Skeletal muscle tissue (tissue), 4 donors: Measurements from ENCODE around the gene DEPDC1. TPM values are rescaled to one million over a fixed set of nuclear protein-coding genes. Genes with fewer than 3 reads are reported as not detected.
"Not testable (repeated sequence)": the region's sequence is repeated elsewhere in the genome, so short reads cannot be mapped to it uniquely, and the experiment has no call there.

Experiments
- H3K27ac ChIP-seq: one replicate; pipeline ENCODE4 v1.7.0; 2013; ENCODE audit warnings: mild to moderate bottlenecking, low read depth, low read length, inconsistent platforms
- H3K27me3 ChIP-seq, 3 donors: one replicate each; pipeline ENCODE4 v1.7.0; 2013; ENCODE audit warnings: low read length in 3 of 3; ENCODE audit not compliant: control insufficient read depth in 3 of 3, insufficient read depth in 3 of 3
- H3K36me3 ChIP-seq, 3 donors: one replicate each; pipeline ENCODE4 v1.7.0; 2013; ENCODE audit warnings: low read length in 3 of 3; ENCODE audit not compliant: control insufficient read depth in 3 of 3, insufficient read depth in 3 of 3
- H3K4me1 ChIP-seq, 3 donors: one replicate each; pipeline ENCODE4 v1.7.0; 2013; ENCODE audit warnings: low read length in 3 of 3, mild to moderate bottlenecking in 3 of 3; ENCODE audit not compliant: control insufficient read depth in 3 of 3, insufficient read depth in 3 of 3
- H3K4me3 ChIP-seq, 3 donors: one replicate each; pipeline ENCODE4 v1.7.0; 2013; ENCODE audit warnings: low read length in 3 of 3
- H3K9ac ChIP-seq, 3 donors: one replicate each; pipeline ENCODE4 v1.7.0; 2013; ENCODE audit warnings: low read length in 3 of 3, mild to moderate bottlenecking in 3 of 3, moderate library complexity in 2 of 3, low read depth in 1 of 3
- H3K9me3 ChIP-seq, 3 donors: one replicate each; pipeline ENCODE4 v1.7.0; 2013; ENCODE audit warnings: low read length in 3 of 3; ENCODE audit not compliant: control insufficient read depth in 3 of 3
- total RNA-seq: library from RNA; depleted of rRNA; stranded (reverse); fragments of >200 nt; gene quantifications from one replicate; pipeline ENCODE4 v1.2.3, GENCODE V29; 2014
- donor health status: Osteomylitis.

The DEPDC1 gene
- total RNA-seq, 1 donor from 2014 or later: 3.1 TPM

DNA sequence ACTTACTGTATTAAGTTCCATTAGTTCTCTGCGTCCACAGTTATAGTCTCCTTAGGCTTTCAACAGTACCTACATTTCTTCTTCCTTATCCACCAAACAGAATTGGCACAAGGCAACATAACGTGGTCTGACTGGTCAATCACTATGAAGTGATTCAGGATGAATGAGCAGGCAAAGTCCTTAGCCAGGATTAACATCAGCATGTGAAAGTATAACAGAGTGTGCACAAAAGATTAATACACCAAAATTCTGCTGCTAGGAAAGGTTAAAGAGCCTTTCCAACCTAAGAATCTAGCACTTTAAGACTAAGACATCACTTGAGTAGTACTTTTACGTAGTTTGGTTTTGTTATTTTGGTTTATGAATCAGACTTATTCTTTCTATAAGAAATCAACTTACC lies 15.8 kb downstream of the DEPDC1 start:
- H3K27ac ChIP-seq: no peak overlapping the region
- H3K36me3 ChIP-seq: no peaks in the 10 kb centered on the region
- no peak overlapping the region for H3K9ac ChIP-seq
- no peaks in the 10 kb centered on the region for H3K4me1 ChIP-seq
- no peaks in the 10 kb centered on the region for H3K9me3 ChIP-seq
- H3K27me3 ChIP-seq: no peaks in the 10 kb centered on the region
- H3K4me3 ChIP-seq: no peak overlapping the region

DNA sequence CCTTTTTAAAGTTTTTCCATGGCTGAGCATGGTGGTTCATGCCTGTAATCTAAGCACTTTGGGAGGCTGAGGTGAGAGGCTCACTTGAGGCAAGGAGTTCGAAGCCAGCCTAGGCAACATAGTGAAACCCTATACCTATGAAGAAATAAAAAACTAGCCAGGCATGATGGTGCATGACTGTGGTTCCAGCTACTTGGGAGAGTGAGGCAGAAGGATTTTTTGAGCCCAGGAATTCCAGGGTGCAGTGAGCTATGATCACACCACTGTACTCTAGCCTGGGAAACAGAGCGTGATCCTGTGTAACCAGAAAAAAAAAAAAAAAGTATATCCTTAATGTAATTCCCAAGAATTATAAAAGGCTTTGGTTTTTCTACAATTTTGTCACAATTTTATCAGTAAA lies 17.4 kb downstream of the DEPDC1 start:
- Histone ChIP-seq H3K9ac (no peak overlapping the region), H3K4me1 (no peaks in the 10 kb centered on the region), H3K9me3 (no peaks in the 10 kb centered on the region), H3K36me3 (no peaks in the 10 kb centered on the region), H3K27me3 (no peaks in the 10 kb centered on the region), H3K4me3 (no peak overlapping the region), H3K27ac (no peak overlapping the region)

DNA sequence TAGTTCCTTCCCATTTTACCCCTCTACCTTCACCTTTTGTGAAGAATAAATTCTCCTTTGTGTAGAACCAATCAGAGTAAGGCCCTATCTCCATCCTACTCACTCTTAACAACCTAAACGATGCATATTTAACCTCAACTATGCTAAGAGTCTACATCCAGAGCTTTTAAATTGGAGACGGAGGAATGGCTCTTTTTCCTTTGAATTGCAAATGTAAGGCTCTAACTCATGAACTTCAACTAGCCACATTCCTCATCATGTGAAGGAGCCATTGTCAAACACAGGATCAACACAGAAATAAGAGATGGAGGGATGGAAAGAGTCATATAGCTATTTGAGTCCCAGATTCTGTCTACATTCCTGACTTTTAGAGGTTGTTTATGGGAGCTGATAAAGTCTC lies 18.2 kb downstream of the DEPDC1 start:
- no peak overlapping the region for H3K4me3 ChIP-seq
- H3K9ac ChIP-seq: no peak overlapping the region
- H3K4me1 ChIP-seq: no peaks in the 10 kb centered on the region
- H3K36me3 ChIP-seq: no peaks in the 10 kb centered on the region
- H3K27me3 ChIP-seq: no peaks in the 10 kb centered on the region
- no peaks in the 10 kb centered on the region for H3K9me3 ChIP-seq
- H3K27ac ChIP-seq: no peak overlapping the region

DNA sequence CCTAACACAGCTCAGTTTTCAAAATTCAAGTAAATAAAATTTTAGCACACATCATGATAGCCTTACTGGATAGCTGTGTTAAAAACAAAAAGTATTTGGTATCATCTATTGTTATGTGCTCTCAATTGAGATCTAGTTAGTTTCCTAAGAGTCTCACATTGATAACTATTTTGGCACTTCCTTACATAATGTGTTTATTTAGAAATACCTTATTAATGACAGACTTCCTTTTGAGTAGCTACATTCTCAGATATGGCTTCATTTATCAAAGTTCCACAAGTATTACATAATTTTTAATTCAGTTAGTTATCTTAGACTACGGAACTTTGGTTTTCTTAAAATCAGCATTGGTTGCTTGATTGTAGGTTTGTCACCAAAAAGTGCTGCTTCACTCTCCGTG lies 20.3 kb downstream of the DEPDC1 start:
- H3K4me1 ChIP-seq, H3K9me3 ChIP-seq, H3K36me3 ChIP-seq, H3K4me3 ChIP-seq, H3K27ac ChIP-seq, H3K9ac ChIP-seq, H3K27me3 ChIP-seq: not testable (repeated sequence)

DNA sequence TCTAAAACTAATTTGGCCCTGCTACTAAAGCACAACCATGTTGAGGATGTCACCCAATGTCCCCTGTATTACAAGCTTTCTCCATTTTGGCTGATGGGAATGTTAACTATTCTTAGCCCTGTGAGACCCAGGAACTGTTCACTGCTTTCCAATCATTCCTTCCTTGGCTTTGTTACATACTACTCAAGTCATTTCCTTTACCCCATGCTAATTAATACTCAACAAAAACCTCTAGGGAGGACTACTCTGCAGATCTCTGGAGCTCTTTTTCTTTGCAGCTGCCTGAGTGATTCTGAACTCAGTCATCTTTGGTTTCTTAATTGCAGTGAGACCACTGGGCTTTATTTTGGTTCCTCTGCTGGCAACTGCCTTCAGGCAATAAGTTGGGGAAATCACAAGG lies 23.8 kb downstream of the DEPDC1 start:
- Histone ChIP-seq H3K27ac (no peak overlapping the region), H3K27me3 (no peaks in the 10 kb centered on the region), H3K4me3 (no peak overlapping the region), H3K9ac (no peak overlapping the region), H3K4me1 (no peaks in the 10 kb centered on the region), H3K9me3 (no peaks in the 10 kb centered on the region), H3K36me3 (no peaks in the 10 kb centered on the region)

DNA sequence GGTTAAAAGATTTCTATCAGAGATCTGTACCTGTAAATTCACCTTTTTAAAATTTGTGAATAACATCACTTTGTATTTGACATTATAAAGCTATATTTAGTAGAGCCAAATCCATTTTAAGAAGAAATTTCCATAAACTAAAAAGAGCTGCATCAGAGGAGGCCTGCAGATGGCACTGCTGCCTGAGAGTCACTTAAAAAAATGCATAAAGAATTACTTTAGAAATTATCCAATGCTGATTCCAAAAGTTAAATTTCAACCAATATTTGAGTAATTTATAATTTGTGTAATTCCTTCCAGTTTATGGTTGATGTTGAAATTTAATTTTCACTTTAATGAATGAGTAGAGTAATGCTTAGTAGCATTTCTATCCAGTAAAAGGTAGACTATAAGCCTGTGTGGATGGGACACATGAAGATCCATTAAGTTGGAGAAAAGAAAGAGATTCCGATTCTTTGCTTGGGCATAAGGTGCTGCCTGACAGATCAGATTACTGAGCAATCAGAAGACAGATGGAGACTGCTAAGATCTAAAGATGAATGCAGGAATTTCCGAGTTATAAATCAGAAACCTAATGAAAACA lies 26.4 kb downstream of the DEPDC1 start:
- no peak overlapping the region for H3K4me3 ChIP-seq
- no peak overlapping the region for H3K9ac ChIP-seq
- H3K9me3 ChIP-seq: no peaks in the 10 kb centered on the region

DNA sequence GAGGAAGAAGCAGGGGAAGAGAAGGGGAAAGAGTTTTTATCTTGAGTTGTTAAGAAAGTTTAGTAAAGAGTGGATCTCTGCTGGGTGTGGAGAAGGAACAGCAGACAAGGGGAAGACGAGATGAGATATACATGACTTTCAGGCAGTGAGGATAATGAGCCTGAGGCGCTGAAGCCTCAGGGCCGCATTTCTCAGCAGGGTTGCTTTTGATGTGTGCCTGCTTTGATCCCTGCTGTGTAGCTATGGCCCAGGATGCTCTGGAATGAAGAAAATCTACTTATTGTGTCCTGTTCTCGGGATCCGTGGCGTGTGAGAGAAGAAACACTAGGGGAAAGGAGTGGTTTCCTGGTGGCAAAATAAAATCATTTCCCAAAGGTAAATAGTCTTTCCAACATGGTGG lies 32.0 kb downstream of the DEPDC1 start:
- H3K27ac ChIP-seq: no peak overlapping the region
- no peak overlapping the region for H3K4me3 ChIP-seq
- H3K4me1 ChIP-seq: no peaks in the 10 kb centered on the region

More for the DNA sequence above, 26.4 kb downstream of the DEPDC1 start:
- Histone ChIP-seq H3K4me1 (no peaks in the 10 kb centered on the region), H3K36me3 (no peaks in the 10 kb centered on the region), H3K27me3 (no peaks in the 10 kb centered on the region), H3K27ac (no peak overlapping the region)

DNA sequence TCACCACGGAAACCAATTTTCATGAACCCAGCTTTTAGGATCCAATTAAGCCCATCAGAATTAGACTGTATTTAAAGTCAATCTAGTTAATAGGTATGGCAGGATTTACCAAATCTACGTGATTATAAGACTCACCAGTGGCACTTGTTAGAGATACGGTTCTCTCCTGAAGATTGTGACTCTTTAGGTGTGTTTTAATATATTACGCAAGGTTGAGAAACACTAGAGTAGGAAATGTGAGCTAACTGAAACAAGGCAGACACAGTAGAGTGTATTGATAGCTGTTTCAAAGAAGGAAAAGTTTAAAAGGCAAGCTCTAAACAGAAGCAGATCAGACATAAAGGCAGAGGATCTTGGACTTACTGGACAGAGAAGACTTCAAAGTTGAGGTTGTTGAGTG lies 35.9 kb downstream of the DEPDC1 start:
- Histone ChIP-seq H3K27ac (no peak overlapping the region), H3K9ac (no peak overlapping the region), H3K36me3 (no peaks in the 10 kb centered on the region), H3K4me1 (no peaks in the 10 kb centered on the region), H3K27me3 (no peaks in the 10 kb centered on the region), H3K9me3 (peaks cover 0 to 2% (median 0%) of the 10 kb centered on the region in 3 donors), H3K4me3 (no peak overlapping the region)

More for the DNA sequence above, 32.0 kb downstream of the DEPDC1 start:
- H3K9me3 ChIP-seq: peaks cover 0 to 2% (median 0%) of the 10 kb centered on the region in 3 donors
- no peaks in the 10 kb centered on the region for H3K36me3 ChIP-seq
- no peaks in the 10 kb centered on the region for H3K27me3 ChIP-seq
- no peak overlapping the region for H3K9ac ChIP-seq

DNA sequence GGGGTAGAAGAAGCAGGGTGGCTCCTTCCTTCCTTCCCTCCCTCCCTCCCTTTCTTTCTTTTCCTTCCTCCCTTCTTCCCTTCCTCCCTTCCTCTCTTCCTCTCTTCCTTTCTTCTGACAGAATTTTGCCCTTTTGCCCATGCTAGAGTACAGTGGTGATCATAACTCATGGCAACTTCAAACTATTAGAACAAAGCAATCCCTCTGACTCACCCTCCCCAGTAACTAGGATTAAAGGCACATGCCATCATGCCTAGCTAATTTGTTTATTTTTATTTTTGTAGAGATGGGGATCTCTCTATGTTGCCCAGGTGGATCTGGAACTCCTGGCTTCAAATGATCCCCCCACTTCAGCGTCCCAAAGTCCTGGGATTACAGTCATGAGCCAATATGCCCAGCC lies 37.1 kb downstream of the DEPDC1 start:
- H3K27me3 ChIP-seq: no peaks in the 10 kb centered on the region

GRCh38 chr1:68459091-68459490 lies 37.8 kb downstream of the DEPDC1 start:
- H3K4me3 ChIP-seq: no peak overlapping the region
- H3K9me3 ChIP-seq: peaks cover 0 to 2% (median 0%) of the 10 kb centered on the region in 3 donors
- no peaks in the 10 kb centered on the region for H3K36me3 ChIP-seq
- no peaks in the 10 kb centered on the region for H3K27me3 ChIP-seq
- H3K27ac ChIP-seq: no peak overlapping the region
- H3K4me1 ChIP-seq: no peaks in the 10 kb centered on the region
- H3K9ac ChIP-seq: no peak overlapping the region

More for the DNA sequence above, 37.1 kb downstream of the DEPDC1 start:
- no peak overlapping the region for H3K9ac ChIP-seq
- H3K27ac ChIP-seq: no peak overlapping the region
- H3K4me1 ChIP-seq: no peaks in the 10 kb centered on the region
- H3K9me3 ChIP-seq: peaks cover 0 to 2% (median 0%) of the 10 kb centered on the region in 3 donors
- no peak overlapping the region for H3K4me3 ChIP-seq
- no peaks in the 10 kb centered on the region for H3K36me3 ChIP-seq
